GM03348 (cell line): ENCODE data around the gene ZNF362.
A peak's percentile ranks its signal among the peaks of the same experiment; 100 is the strongest.
"Not testable (repeated sequence)": the region's sequence is repeated elsewhere in the genome, so short reads cannot be mapped to it uniquely, and the experiment has no call there.

Source experiments
- DNase-seq: peaks from one replicate; pipeline ENCODE4 v3.0.0; 2012; ENCODE audit warnings: low spot score

Gene ZNF362

GRCh38 chr1:33256471-33257206 is at the start of gene ZNF362:
ZNF362 (plus strand) TSS chr1:33256492; CDS start chr1:33270575, 14,083 bp downstream.
- peak; percentile 89 for DNase-seq

GRCh38 chr1:33211972-33212371 is 44.3 kb upstream of the ZNF362 start:
- no peak for DNase-seq

- peak; percentile 31 for DNase-seq
Measured at GRCh38 chr1:33219886-33220661, 36.2 kb upstream of the ZNF362 start.

- DNase-seq, result no peak
Measured at GRCh38 chr1:33220676-33221384, 35.5 kb upstream of the ZNF362 start.

- DNase-seq, result no peak
Measured at GRCh38 chr1:33221385-33221758, 34.9 kb upstream of the ZNF362 start.

GRCh38 chr1:33222381-33222780 is 33.9 kb upstream of the ZNF362 start:
- DNase-seq, result no peak

- no peak for DNase-seq
Measured at GRCh38 chr1:33224166-33224707, 32.1 kb upstream of the ZNF362 start.

GRCh38 chr1:33225586-33225985 is 30.7 kb upstream of the ZNF362 start:
- no peak for DNase-seq

- DNase-seq, result peak; percentile 88
Measured at GRCh38 chr1:33228935-33229487, 27.3 kb upstream of the ZNF362 start.

- no peak for DNase-seq
Measured at GRCh38 chr1:33231166-33231565, 25.1 kb upstream of the ZNF362 start.

GRCh38 chr1:33232716-33233115 is 23.6 kb upstream of the ZNF362 start:
- DNase-seq, result no peak

- DNase-seq, result no peak
Measured at GRCh38 chr1:33234131-33234530, 22.2 kb upstream of the ZNF362 start.

- DNase-seq, result peak; percentile 1
Measured at GRCh38 chr1:33234588-33234990, 21.7 kb upstream of the ZNF362 start.

- no peak for DNase-seq
Measured at GRCh38 chr1:33235521-33235920, 20.8 kb upstream of the ZNF362 start.

- no peak for DNase-seq
Measured at GRCh38 chr1:33236498-33236897, 19.8 kb upstream of the ZNF362 start.

- no peak for DNase-seq
Measured at GRCh38 chr1:33237579-33237978, 18.7 kb upstream of the ZNF362 start.

- not testable (repeated sequence) for DNase-seq
Measured at GRCh38 chr1:33238194-33238724, 18.0 kb upstream of the ZNF362 start.

GRCh38 chr1:33239410-33239809 is 16.9 kb upstream of the ZNF362 start:
- not testable (repeated sequence) for DNase-seq

- DNase-seq, result no peak
Measured at GRCh38 chr1:33241866-33242265, 14.4 kb upstream of the ZNF362 start.

GRCh38 chr1:33242652-33243051 is 13.6 kb upstream of the ZNF362 start:
- no peak for DNase-seq

- DNase-seq, result no peak
Measured at GRCh38 chr1:33244143-33244808, 12.0 kb upstream of the ZNF362 start.
